Immature natural killer cell (primary cell): ENCODE results near the gene WRNIP1. TPM values are rescaled to one million over a fixed set of nuclear protein-coding genes. Genes with fewer than 3 reads are reported as not detected.
A peak's percentile ranks its signal among the peaks of the same experiment; 100 is the strongest.

Source experiments
- DNase-seq, 3 donors: peaks; one replicate each; pipeline ENCODE4 v3.0.0; 2022; ENCODE audit warnings: mixed read lengths in 1 of 3
- H3K27ac Mint-ChIP-seq, 6 donors: one replicate each; pipeline ENCODE4 v1.8.0; 2020; ENCODE audit warnings: mixed read lengths in 6 of 6, mild to moderate bottlenecking in 5 of 6, inconsistent platforms in 4 of 6, moderate library complexity in 3 of 6
- H3K27me3 Mint-ChIP-seq, 3 donors: one replicate each; pipeline ENCODE4 v1.8.0; 2020 to 2021; ENCODE audit warnings: low read depth in 3 of 3, mild to moderate bottlenecking in 3 of 3, mixed read lengths in 3 of 3, moderate library complexity in 3 of 3, inconsistent platforms in 1 of 3
- H3K36me3 Mint-ChIP-seq, 3 donors: one replicate each; pipeline ENCODE4 v1.8.0; 2020; ENCODE audit warnings: mixed read lengths in 3 of 3, inconsistent platforms in 2 of 3, mild to moderate bottlenecking in 2 of 3
- H3K4me1 Mint-ChIP-seq, 2 donors: one replicate each; pipeline ENCODE4 v1.8.0; 2020; ENCODE audit warnings: inconsistent platforms in 2 of 2, mild to moderate bottlenecking in 2 of 2, mixed read lengths in 2 of 2, moderate library complexity in 1 of 2
- H3K4me3 Mint-ChIP-seq, 5 donors: one replicate each; pipeline ENCODE4 v1.8.0; 2020; ENCODE audit warnings: mild to moderate bottlenecking in 5 of 5, mixed read lengths in 5 of 5, inconsistent platforms in 3 of 5, moderate library complexity in 3 of 5
- H3K9me3 Mint-ChIP-seq, 6 donors: one replicate each; pipeline ENCODE4 v1.8.0; 2020; ENCODE audit warnings: mild to moderate bottlenecking in 6 of 6, mixed read lengths in 6 of 6, inconsistent platforms in 4 of 6, moderate library complexity in 3 of 6
- polyA plus RNA-seq, 3 donors: library from polyadenylated mRNA; unstranded; fragments of 300-500 nt; fragmentation: Illumina TruSeq; gene quantifications; one replicate each; pipeline ENCODE4 v1.2.3, GENCODE V29; 2021

WRNIP1 gene
- 10 to 100 TPM; 25.5 to 43.3 (median 26.4) TPM for polyA plus RNA-seq

DNA sequence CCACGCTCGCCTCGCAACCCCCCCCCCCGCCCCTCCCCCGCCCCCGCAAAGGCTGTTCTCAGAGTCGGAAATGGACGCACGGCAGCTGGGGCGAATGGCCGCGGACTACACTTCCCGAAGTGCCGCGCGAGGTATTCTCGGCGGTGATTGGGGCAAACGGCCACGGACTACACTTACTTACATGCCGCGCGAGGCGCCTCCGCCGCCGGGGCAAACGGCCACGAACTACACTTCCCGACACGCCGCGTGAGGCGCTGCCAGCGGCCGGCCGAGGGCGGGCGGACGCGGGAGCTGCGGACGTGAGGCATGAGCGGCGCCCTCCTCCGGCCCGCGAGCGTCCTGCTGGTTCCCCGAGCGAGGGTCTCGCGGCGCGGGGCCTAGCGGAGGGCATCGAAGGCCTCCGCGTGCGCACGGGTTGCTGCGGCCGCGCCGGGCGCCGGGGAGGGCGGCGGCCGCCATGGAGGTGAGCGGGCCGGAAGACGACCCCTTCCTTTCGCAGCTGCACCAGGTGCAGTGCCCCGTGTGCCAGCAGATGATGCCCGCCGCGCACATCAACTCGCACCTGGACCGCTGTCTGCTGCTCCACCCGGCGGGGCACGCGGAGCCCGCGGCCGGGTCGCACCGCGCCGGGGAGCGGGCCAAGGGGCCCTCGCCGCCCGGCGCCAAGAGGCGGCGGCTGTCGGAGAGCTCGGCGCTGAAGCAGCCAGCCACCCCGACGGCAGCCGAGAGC, at the start of gene WRNIP1:
TSS of gene WRNIP1 (plus strand) at position 228 of the 730 bp plus-strand sequence. CDS start at position 458, 230 bp downstream.
- H3K4me1 Mint-ChIP-seq, result peaks cover 46 to 56% of the 10 kb centered on the region in 2 donors
- peaks cover 7 to 18% (median 9%) of the 10 kb centered on the region in 3 donors for H3K27me3 Mint-ChIP-seq
- H3K4me3 Mint-ChIP-seq, result peak within 1 kb of the TSS; percentile 94 to 98 (median 96)
- peaks cover 0 to 6% (median 0%) of the 10 kb centered on the region in 3 donors for H3K36me3 Mint-ChIP-seq
- no peaks in the 10 kb centered on the region for H3K9me3 Mint-ChIP-seq
- peak within 1 kb of the TSS; percentile 98 to 99 (median 98) for H3K27ac Mint-ChIP-seq
- DNase-seq, result peak; percentile 96 to 98 (median 98)

DNA sequence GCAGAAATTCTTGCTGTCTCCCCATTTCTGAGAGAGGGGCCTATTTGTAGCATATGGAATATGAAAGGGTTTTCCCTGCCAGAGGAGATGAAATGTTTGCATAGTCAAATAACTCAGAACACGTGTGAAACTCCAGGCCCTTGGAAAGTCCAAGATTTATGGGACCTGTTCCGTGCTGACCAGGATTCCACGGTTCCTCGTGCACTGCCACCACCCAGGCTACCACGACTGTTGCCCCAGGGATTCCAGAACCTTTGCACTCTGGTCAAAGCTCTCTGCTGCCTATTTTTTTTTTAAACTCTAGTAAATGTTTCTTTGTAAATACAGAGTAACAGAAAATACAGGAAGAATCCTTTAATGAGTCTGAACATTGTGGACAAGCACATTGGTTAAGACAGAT, 49.5 kb upstream of the WRNIP1 start:
- Mint-ChIP-seq H3K4me3 (no peak overlapping the region), H3K36me3 (peaks cover 0 to 3% (median 0%) of the 10 kb centered on the region in 3 donors), H3K9me3 (peaks cover 0 to 4% (median 0%) of the 10 kb centered on the region in 6 donors), H3K27me3 (peaks cover 0 to 2% (median 0%) of the 10 kb centered on the region in 3 donors), H3K4me1 (no peaks in the 10 kb centered on the region), H3K27ac (no peak overlapping the region)
- DNase-seq, result no peak

DNA sequence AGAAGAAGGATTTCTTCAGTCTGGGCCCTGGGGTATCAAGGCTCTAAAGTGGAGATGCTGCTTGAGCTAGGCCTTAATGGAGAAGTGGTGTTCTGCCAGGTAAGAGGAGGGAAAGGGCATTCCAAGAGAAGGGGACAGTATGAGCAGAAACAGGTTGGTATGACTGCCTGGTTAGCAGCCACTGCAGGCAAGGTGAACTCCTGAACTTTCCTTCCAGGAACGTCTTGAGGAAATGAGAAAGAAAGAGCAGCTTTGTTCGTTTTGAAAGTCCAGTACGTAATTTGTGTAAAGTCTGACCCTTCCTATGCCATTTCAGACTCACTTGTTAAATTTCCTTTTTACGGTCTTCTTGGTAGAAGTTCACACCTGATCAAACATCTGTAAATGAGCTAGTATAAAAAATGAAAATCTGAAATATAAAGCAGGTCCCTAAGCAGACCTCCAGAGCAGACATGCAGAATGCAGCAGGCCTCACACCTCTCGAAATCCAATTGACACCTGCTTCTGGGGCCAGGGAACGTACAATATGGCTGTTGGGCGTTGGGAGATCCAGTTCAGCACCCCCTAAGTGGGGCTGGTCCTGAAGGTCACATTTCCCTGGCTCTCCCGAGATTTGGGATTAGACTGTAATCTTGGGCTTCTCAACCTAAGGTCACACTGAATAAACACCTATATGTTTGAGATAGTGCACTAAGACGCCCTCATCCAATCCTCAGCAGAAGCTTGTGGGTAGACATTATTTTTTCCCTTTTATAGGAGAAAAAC, 48.1 kb upstream of the WRNIP1 start:
- no peak for DNase-seq
- Mint-ChIP-seq H3K27ac (no peak overlapping the region), H3K27me3 (peaks cover 0 to 2% (median 0%) of the 10 kb centered on the region in 3 donors), H3K4me1 (no peaks in the 10 kb centered on the region), H3K9me3 (peaks cover 0 to 3% (median 0%) of the 10 kb centered on the region in 6 donors), H3K36me3 (peaks cover 0 to 3% (median 0%) of the 10 kb centered on the region in 3 donors), H3K4me3 (no peak overlapping the region)

DNA sequence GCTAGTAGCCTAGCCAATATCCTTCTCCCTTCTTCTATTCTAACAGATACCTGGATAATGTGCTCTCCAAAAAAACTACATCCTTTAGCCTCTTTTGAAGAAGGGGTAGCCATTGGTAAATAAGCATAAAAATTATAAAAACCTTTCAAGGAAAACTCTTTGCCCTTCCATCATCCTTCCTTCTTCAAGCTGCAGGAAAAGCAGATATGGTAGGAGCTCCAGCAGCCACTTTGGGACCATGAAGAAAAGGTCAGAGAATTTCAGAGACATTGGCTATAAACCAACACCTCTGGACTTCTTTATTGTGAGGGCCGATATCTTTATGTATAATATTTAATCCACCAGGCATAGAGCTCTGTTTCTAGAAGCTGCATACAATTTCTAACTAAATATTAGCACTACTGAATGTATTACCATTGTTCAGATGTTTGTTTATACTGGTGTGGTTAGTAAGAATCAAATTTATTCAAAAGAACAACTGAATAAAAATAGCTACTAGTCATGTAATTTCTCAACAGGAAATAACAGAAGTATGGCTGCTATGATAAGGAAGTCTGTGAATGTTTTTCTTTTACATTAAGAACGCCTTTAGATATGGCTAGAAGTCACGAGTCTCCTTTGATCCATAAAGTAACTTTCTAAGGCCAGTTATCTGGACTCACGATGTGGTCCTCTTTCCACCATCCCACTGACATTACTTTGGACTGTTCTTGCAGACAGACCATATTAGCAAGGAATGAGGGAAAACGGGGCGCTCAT, 46.7 kb upstream of the WRNIP1 start:
- peaks cover 0 to 3% (median 0%) of the 10 kb centered on the region in 3 donors for H3K36me3 Mint-ChIP-seq
- H3K4me1 Mint-ChIP-seq, result no peaks in the 10 kb centered on the region
- H3K4me3 Mint-ChIP-seq, result no peak overlapping the region
- peaks cover 0 to 1% (median 0%) of the 10 kb centered on the region in 3 donors for H3K27me3 Mint-ChIP-seq
- DNase-seq, result no peak
- H3K27ac Mint-ChIP-seq, result peak overlapping the region in 1 of 6 donors; percentile 7
- peaks cover 0 to 3% (median 0%) of the 10 kb centered on the region in 6 donors for H3K9me3 Mint-ChIP-seq

DNA sequence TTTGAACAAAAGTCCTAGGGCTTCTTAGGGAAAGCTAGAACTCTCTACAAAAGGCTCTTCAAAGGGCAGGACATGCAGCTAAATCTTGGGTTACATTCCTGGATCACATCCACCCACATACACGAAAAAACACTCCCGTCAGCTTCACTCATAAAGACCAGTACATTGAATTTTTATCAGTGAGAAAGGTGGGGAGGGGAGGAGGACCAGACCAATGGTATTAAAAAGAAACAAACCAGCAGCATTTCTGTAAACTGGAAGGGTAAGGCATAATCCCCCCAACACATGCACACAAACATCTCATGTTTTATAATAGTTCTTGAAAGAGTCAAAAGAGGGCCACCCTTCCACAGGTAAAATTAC, 46.1 kb upstream of the WRNIP1 start:
- H3K9me3 Mint-ChIP-seq, result peaks cover 0 to 3% (median 0%) of the 10 kb centered on the region in 6 donors
- no peak overlapping the region for H3K4me3 Mint-ChIP-seq
- H3K27me3 Mint-ChIP-seq, result peaks cover 0 to 3% (median 1%) of the 10 kb centered on the region in 3 donors
- peaks cover 0 to 3% (median 0%) of the 10 kb centered on the region in 3 donors for H3K36me3 Mint-ChIP-seq
- DNase-seq, result no peak
- H3K27ac Mint-ChIP-seq, result peak overlapping the region in 1 of 6 donors; percentile 7
- no peaks in the 10 kb centered on the region for H3K4me1 Mint-ChIP-seq

DNA sequence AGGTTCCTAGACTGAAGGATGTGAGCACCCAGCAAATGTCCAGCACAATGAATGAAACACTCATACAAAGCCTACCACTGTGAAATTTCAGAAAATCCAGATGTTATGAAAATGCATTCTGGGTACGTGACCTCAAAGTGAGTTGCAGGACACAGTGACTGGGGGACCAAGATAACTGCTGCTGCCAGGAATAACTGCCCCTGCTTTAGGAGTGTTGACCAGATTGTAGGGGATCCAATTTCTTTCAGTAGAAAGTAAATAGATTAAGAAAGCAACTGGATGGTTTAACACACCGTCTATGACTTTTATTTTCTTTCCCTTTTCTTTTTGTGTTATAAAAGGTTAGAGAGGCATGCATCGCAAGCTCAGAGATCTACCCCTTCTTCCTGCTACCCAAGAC, 44.0 kb upstream of the WRNIP1 start:
- H3K27me3 Mint-ChIP-seq, result peaks cover 0 to 5% (median 1%) of the 10 kb centered on the region in 3 donors
- no peak for DNase-seq
- H3K9me3 Mint-ChIP-seq, result peaks cover 0 to 3% (median 0%) of the 10 kb centered on the region in 6 donors
- H3K4me3 Mint-ChIP-seq, result no peak overlapping the region
- H3K27ac Mint-ChIP-seq, result no peak overlapping the region
- no peaks in the 10 kb centered on the region for H3K4me1 Mint-ChIP-seq
- H3K36me3 Mint-ChIP-seq, result peaks cover 0 to 3% (median 0%) of the 10 kb centered on the region in 3 donors

DNA sequence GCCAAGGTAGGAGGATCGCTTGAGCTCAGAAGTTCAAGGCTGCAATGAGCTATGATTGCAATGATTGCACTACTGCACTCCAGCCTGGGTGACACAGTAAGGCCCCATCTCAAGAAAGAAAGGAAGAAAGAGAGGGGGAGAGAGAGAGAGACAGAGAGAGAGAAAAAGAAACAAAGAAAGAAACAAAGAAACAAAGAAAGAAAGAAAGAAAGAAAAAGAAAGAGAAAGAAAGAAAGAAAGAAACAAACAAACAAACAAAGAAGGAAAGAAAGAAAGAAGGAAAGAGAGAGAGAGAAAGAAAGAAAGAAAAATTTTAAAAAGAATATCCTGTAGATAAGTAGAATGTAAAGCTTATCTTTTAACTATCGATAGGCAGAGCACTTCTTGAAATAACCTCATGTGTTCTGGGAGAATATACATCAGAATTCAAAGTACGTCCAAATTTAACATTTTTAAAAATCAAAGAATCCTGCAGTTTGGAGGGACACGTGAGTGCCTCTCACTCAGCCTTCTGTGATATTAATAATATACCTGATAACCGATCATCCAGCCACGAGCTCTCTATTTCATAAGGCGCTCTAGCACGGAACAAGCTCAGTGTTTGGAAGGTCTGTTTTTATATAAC, 39.7 kb upstream of the WRNIP1 start:
- H3K27ac Mint-ChIP-seq, result no peak overlapping the region
- no peak overlapping the region for H3K4me3 Mint-ChIP-seq
- H3K36me3 Mint-ChIP-seq, result peaks cover 0 to 3% (median 0%) of the 10 kb centered on the region in 3 donors
- DNase-seq, result no peak
- no peaks in the 10 kb centered on the region for H3K4me1 Mint-ChIP-seq
- peaks cover 0 to 3% (median 0%) of the 10 kb centered on the region in 6 donors for H3K9me3 Mint-ChIP-seq
- H3K27me3 Mint-ChIP-seq, result peaks cover 0 to 5% (median 3%) of the 10 kb centered on the region in 3 donors

DNA sequence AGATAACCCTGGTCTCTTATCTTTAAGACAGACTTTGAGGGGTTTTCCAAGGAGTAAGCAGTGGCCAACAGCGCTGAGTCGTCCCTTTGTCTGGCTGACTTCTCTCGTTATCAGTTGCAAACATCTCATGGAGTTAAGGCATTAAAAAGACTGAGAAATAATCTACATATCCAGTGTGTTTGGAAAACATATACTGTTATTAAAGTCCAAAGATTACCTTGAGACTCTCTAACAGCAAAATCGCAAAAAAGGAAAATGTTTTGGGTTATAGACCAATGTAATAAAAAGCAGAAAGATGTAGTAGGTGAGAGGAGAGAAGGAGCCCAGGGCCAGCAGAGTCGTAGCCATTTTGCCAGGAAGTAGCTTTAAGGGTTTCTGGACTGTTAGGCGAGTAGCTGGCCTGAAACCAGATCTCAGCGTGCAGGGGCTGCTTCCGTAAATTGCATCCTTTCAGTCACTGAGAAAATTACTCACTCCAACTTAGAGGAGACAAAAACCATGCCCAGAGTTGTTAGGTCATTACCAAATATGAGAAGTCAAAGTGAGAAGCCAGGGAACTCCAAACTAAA, 39.1 kb upstream of the WRNIP1 start:
- DNase-seq, result no peak
- Mint-ChIP-seq H3K9me3 (peaks cover 0 to 3% (median 0%) of the 10 kb centered on the region in 6 donors), H3K4me3 (no peak overlapping the region), H3K27ac (no peak overlapping the region), H3K4me1 (no peaks in the 10 kb centered on the region), H3K27me3 (peaks cover 0 to 5% (median 4%) of the 10 kb centered on the region in 3 donors), H3K36me3 (no peaks in the 10 kb centered on the region)

DNA sequence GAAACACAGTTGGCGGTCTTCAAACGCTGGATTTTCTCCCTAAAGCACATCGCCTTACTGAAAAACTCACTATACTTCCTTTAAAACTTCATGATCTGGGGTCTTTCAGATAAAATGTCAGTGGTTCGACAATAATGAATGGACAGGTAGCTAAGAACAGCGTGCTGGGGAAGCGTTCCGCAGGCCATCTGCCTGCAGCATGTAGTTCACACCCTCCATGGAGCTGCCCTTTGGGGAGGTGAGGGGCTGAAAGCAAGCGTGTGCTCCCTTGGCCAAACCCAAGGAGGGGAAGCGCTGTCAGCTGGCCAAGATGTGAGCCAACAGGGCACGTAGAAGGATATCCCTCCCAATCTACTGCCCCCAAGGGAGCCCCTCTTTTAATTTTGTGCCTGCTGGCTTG, 35.3 kb upstream of the WRNIP1 start:
- Mint-ChIP-seq H3K9me3 (no peaks in the 10 kb centered on the region), H3K27me3 (peaks cover 0 to 3% (median 0%) of the 10 kb centered on the region in 3 donors), H3K4me1 (peaks cover 3 to 6% of the 10 kb centered on the region in 2 donors), H3K4me3 (no peak overlapping the region), H3K27ac (no peak overlapping the region), H3K36me3 (no peaks in the 10 kb centered on the region)
- DNase-seq, result no peak

DNA sequence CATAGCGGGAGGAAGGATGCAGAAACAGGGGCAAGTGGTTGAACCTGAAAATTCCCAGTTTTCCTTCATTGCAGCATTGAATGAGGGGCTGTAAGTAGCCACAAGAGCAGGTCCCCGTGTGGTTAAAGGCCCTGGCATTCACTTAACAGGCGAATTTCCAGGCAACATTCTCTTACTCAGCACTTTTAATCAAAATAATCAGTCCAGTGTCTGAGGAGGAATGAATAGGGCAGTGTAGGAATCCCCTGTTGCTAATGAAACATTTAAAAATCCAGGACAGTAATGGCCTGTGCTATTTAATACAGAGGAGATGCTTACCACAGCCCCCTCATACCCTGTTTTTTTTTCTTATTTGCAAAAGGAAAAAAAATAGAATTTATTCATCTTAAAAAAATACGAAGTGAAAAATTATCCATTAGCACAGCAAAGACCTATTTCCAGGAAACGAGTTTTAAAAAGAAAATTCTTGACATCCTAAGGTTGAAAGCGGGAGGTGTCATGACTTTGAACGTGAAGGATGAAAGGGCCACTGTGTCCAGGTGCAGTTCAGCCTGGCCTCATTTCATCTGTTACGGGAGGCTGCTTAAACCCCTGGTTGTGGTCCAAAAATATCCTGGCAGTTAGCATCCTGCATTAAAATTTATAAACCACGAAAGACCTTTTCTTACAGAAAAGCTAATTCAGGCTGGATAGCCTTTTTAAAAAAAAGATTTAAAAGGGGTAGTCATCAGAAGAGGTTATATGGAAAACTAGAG, 34.7 kb upstream of the WRNIP1 start:
- no peaks in the 10 kb centered on the region for H3K36me3 Mint-ChIP-seq
- H3K27me3 Mint-ChIP-seq, result peaks cover 0 to 3% (median 0%) of the 10 kb centered on the region in 3 donors
- no peak overlapping the region for H3K4me3 Mint-ChIP-seq
- DNase-seq, result no peak
- H3K4me1 Mint-ChIP-seq, result peaks cover 3 to 6% of the 10 kb centered on the region in 2 donors
- H3K27ac Mint-ChIP-seq, result no peak overlapping the region
- no peaks in the 10 kb centered on the region for H3K9me3 Mint-ChIP-seq

DNA sequence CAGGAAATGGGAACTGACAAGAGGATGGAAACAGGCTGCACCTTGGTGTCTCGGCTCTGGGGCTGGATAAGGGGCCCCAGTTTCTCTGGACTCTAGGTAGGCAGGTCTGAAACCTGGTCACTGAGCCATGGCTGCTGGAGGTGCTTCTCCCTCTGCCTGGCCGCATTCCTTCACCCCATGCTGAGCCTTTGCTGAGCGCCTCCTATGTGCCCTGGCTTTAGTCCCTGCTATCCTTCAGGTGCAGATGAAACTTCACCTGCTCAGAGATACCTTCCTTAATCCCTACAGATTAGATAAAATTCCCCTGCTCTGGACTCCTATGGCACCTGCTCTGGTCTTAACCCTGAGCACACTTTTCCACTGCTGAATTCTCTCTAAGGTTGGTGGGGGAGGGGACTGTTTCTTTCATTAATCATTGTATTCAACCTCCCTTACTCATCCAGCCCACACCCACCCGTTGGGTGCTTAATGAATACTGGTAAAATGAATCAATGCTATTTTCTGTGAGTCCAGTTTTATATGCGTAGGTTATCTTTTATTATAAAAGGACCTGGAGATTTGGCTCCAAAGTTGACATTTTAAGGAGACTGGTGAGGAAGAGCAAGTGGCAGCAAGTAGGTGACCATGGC, 33.8 kb upstream of the WRNIP1 start:
- Mint-ChIP-seq H3K36me3 (no peaks in the 10 kb centered on the region), H3K4me3 (no peak overlapping the region), H3K27me3 (peaks cover 0 to 3% (median 0%) of the 10 kb centered on the region in 3 donors), H3K4me1 (peaks cover 3 to 6% of the 10 kb centered on the region in 2 donors), H3K9me3 (no peaks in the 10 kb centered on the region), H3K27ac (no peak overlapping the region)
- no peak for DNase-seq

DNA sequence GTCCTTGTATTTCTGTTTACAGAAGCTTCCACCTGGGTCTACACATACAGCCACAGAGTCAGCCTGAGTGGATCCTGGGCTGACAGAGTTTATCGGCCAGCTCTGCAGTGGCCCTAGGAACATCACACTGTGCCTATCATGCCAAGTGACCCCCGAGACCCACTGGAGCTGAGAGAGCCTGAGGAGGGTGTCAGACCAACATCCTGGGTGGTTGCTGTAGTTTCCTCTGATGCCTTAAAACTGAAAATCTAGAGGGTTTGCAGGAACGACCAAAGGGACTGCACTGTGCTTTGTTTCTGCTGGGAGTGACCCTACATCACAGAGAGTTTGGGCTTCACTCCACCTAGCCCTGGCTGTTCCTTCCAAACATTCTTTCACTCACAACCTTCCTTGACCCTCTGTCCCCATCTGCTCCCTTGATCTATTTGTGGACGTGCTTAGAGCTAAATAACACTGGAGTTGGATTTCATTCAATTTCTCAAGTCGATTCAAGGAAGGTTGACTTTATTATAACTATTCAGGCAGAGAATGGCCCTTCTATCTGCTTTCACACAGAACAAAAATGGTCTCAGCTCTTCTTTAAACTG, 32.6 kb upstream of the WRNIP1 start:
- Mint-ChIP-seq H3K4me1 (peaks cover 3 to 6% of the 10 kb centered on the region in 2 donors), H3K36me3 (no peaks in the 10 kb centered on the region), H3K27ac (peak overlapping the region in 1 of 6 donors; percentile 8), H3K9me3 (no peaks in the 10 kb centered on the region), H3K27me3 (peaks cover 0 to 3% (median 0%) of the 10 kb centered on the region in 3 donors), H3K4me3 (no peak overlapping the region)
- no peak for DNase-seq
